ENCODE measurements around the gene XRCC4. TPM values are rescaled to one million over a fixed set of nuclear protein-coding genes. Genes with fewer than 3 reads are reported as not detected.
"Not testable (repeated sequence)": the region's sequence is repeated elsewhere in the genome, so short reads cannot be mapped to it uniquely, and the experiment has no call there.

XRCC4 gene
- total RNA-seq, 1 donor from 2014 or later = 9.0 TPM

GRCh38 chr5:83184534-83184933 lies 107.2 kb downstream of the XRCC4 start:
- no peak for DNase-seq

DNA sequence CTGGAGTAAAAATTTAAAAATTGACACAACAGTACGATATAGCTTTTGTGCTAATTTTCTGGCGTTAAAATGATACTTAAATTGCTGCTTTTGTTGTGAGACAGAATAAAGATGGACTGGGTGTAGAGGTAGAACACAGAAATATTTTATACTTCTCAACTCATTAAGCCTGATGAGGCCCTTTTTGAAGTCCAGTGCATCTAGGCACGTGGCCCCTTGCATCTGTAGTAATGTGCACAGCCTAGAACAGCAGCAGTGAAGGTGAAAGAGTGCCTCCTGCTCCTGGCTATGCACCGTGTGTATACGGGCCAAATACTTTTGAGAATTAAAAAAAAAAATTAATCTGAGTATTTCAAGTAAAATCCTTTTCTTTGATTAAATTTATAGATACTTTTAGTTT lies 115.6 kb downstream of the XRCC4 start:
- DNase-seq = no peak

GRCh38 chr5:83197326-83197967 lies 120.1 kb downstream of the XRCC4 start:
- no peak for DNase-seq

DNA sequence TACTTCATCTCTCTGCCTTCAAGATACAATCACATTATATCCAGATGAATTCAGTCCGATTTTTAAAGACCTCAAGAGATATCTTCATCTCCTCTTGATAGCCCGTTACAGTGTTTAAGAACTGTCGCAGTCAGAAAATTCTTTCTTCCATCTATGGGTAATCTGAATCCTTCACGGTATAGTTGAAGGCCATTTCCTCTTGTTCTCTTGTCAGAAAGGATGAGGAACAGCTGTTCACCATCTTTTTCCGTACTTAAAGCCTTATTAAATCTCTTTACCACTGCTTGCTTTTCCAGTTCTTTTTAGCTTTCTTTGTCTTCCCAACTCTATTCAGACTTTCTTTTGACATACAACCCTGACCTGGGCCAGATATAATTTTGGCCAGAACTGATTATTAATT lies 121.8 kb downstream of the XRCC4 start:
- no peak for DNase-seq

DNA sequence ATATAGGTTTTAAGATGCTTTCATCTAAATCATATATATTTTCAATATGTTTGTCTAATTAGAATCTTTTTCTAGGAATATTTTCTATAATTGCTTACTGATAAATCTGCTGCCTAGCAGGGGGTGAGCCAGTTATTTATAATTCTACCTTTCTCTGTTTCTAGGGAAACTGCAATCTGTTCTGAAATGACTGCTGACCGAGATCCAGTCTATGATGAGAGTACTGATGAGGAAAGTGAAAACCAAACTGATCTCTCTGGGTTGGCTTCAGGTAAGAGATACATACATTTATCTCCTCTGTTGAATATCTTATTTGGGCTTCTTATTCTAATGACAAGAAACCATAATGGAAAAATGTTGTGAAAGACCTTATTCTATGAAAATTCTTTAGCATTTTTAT lies 127.3 kb downstream of the XRCC4 start:
- no peak for DNase-seq

DNA sequence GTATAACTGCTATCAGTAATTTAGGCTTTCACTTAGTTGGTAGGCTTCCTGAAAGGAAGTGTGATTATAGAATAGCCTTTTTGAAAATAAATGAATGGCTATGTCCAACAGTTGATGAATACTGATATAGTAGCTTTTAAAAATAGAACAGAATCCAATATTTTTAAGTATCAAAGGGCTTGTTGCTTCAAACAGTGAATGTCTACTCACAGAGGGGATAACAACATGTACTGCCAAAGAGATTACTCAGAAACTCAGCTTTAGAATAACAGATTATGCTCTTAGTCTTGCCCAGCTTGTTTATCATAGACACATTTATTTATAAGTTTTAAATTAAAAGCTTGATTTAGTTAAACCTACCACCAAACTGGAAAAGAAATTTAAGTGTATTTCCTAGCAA lies 132.6 kb downstream of the XRCC4 start:
- DNase-seq = no peak

DNA sequence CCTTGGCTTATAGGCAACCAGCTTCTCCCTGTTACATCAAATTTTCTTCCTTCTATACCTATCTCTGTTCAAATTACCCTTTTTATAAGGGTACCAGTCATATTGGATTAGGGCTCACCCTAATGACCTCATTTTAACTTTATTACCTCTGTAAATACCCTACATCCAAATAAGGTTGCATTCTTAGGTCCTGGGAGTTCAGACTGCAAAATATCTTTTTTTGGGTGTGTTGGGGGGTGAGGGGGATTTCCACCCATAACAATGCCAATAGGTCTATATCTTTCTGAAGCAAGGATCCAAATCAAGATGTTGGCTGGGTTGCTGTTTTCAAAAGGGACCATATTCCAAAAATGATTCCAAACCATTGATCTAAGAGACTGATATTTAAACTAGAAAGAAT lies 141.7 kb downstream of the XRCC4 start:
- no peak for DNase-seq

GRCh38 chr5:83219495-83219894 lies 142.1 kb downstream of the XRCC4 start:
- no peak for DNase-seq

- DNase-seq = no peak
Observed at GRCh38 chr5:83220331-83220730, 143.0 kb downstream of the XRCC4 start.

DNA sequence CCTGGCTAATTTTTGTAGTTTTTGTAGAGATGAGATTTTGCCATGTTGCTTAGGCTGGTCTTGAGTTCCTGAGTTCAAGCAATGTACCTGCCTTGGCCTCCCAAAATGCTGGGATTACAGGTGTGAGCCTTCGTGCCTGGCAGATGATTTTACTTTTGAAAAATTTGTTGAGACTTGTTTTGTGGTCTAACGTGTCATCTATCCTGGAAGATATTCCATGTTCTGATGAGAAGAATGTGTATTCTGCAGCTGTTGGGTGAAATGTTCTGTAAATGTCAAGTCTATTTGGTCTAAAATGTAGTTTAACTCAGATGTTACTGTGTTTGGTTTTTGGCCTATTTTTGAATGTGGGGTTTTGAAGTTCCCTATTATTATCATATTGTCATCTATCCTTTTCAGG lies 145.6 kb downstream of the XRCC4 start:
- DNase-seq = no peak

DNA sequence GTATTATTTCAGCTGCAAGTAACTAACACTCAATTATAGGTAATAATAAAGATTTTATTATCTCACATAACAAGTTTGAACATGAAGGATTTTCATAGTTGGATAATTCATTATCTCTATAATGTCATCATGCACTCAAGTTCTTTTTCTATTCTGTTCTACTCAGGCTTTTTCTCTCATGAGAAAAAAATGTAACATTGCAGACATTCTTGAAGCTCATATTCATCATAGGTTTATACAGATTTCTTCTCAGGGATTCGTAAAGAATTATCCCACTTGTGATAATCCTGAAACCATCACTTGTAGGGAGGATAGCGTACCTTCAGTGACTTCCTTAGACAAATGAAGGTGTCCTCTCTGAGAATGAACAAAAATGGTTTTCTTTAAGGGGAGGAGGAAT lies 150.3 kb downstream of the XRCC4 start:
- DNase-seq = no peak

GRCh38 chr5:83230511-83230910 lies 153.2 kb downstream of the XRCC4 start:
- no peak for DNase-seq

GRCh38 chr5:83244516-83244915 lies 167.2 kb downstream of the XRCC4 start:
- no peak for DNase-seq

DNA sequence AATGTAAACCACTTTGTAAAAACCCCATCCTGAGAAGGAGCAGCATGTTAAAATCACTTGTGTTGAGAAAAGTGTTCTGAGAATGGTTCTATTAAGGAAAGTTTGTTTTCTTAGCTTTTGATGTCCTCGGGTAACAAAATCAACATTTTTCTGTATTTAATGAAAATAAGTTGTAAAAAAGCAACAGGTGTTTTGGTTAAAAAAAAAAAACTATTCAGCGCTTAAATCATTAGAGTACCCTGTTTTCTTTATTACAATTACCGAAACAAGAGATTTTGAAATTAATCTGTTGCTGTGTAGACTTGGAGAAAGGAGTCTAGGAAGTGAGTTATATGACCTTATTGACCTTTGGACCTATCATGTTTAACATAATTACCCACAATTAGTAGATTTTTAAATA lies 167.7 kb downstream of the XRCC4 start:
- DNase-seq = no peak

- no peak for DNase-seq
Observed at GRCh38 chr5:83246071-83246470, 168.7 kb downstream of the XRCC4 start.

GRCh38 chr5:83249156-83249555 lies 171.8 kb downstream of the XRCC4 start:
- no peak for DNase-seq

GRCh38 chr5:83251849-83252248 lies 174.5 kb downstream of the XRCC4 start:
- DNase-seq = no peak

- DNase-seq = no peak
Observed at GRCh38 chr5:83253720-83254119, 176.4 kb downstream of the XRCC4 start.

- DNase-seq = no peak
Observed at GRCh38 chr5:83255268-83255667, 177.9 kb downstream of the XRCC4 start.

DNA sequence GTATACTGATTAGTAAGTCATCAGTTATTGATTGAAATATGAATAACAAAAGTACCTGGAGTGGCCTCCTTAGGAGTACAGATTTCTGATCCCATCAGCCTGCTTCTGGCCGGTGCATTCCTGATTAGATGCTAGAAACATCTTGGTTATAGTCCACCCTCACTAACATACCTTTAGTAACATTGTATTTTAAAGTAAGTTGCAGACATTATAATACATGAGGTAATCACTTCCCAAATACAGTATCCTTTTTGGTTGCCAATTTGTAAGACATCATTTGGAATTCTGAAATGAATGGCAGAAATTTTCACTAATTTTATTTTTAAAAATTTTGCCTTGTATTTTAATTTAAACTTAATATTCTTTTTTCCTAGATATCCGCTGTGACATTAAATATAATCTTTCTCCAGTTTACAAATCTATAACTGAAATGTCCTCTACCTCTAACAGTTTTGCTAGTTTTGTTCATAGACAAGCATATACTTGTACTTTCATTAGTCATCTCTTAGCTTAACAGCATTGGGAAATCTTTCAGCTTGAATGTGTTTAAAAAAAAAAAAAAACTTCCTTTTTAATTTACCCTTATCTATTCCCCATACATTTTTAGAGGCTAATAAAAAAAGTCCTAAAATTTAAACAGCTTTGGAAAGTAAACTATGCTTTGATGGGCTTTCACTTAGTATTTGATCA lies 178.9 kb downstream of the XRCC4 start:
- DNase-seq = no peak

GRCh38 chr5:83257684-83258083 lies 180.3 kb downstream of the XRCC4 start:
- DNase-seq = not testable (repeated sequence)

DNA sequence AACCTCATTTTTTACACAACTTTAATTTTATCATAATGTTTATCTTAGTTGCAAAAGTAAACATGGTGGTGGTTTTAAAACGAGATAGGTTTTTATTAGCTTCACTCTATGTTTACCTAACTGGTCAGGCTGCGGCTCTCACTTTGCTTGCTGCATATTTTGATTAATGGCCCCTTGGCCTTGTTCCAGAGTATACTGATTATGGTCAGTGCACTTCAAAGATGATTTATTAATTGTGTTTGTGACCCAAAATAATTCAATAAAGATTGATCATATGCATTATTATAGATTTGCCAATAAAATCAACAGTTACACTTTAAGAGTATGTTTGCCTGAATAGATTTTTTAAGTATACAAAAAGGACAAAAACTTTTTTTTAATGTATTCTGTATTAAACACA lies 188.0 kb downstream of the XRCC4 start:
- DNase-seq = no peak

DNA sequence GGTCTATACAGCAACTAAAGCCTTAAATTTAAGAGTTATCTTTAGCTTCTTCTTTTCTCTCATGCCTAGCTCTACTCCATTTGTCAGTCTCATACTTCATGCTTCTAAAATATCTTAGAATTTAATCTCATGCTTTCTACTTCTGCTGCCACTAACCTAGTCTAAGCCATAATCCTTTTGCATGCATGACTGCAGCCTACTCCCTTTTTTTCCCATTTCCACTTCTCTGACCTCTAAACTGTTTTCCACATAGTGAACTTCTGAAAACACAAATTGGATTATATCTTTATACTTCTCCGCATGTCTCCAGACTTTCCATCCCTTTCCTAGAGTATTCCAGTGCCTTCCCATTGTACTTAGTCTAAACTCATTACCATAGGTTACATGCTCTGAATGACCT lies 193.0 kb downstream of the XRCC4 start:
- no peak for DNase-seq

DNA sequence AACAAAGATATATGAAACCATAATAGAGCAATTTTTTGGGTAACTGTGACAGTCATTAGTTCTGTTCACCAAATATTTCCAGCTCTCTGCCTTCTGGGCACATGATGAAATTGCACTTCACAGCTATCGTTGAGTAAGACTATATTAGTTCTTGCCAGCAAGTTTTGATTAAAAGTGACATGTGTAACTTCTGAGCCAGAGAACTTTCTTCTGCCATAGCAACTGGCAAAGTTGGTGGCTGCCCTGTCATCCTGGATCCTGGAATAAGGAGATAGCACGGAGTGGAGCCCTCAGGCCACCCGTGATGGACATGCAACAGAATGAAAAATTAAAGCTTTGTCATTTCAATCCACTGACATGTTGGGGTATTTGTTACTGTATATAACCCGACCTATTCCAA lies 199.8 kb downstream of the XRCC4 start:
- no peak for DNase-seq

All from skin of body (tissue), 2 donors.